ENCODE measurements around the gene SLC23A2.

GRCh38 chr20:4949833-4950178, 51.5 kb downstream of the SLC23A2 start:
- TF ChIP-seq POLR2AphosphoS5 (IDR thresholded peaks at IDR 0.05; ENCODE audit: borderline replicate concordance, low read depth, low read length) (no peak), EZH2 (IDR thresholded peaks at IDR 0.05) (no peak)

Measured in SK-N-MC (cell line).